ENCODE data around the gene TNP1. TPM values are rescaled to one million over a fixed set of nuclear protein-coding genes. Genes with fewer than 3 reads are reported as not detected.

Gene TNP1
- total RNA-seq, 1 donor from 2014 or later = not detected

GRCh38 chr2:216855079-216855478 is 4.8 kb downstream of the TNP1 start:
- intact Hi-C loops (cut with micrococcal nuclease) = loop anchor here (5.0 to 10.0 kb wide), 3 partner anchors 78 to 310 kb away; no protein-coding TSS in a partner anchor
- Mint-ChIP-seq H3K4me1 (ENCODE audit: low read depth) (peaks cover 52% of the 10 kb centered on the region), H3K27ac (no peak overlapping the region)

GRCh38 chr2:216851486-216852090 is 8.3 kb downstream of the TNP1 start:
- peaks cover 5% of the 10 kb centered on the region for H3K36me3 Mint-ChIP-seq (ENCODE audit: low read depth)
- intact Hi-C loops (cut with micrococcal nuclease) = loop anchor here (10.0 kb wide), 1 partner anchor 313 kb away; no protein-coding TSS in a partner anchor
- no peaks in the 10 kb centered on the region for H3K9me3 Mint-ChIP-seq
- peaks cover 8% of the 10 kb centered on the region for H3K27me3 Mint-ChIP-seq (ENCODE audit: insufficient read depth)
- no peak for DNase-seq (ENCODE audit: low spot score)
- no peak overlapping the region for H3K4me3 Mint-ChIP-seq
- no peak overlapping the region for H3K27ac Mint-ChIP-seq
- H3K4me1 Mint-ChIP-seq (ENCODE audit: low read depth) = peaks cover 30% of the 10 kb centered on the region

More at GRCh38 chr2:216855079-216855478, 4.8 kb downstream of the TNP1 start:
- H3K4me3 Mint-ChIP-seq = no peak overlapping the region
- no peaks in the 10 kb centered on the region for H3K27me3 Mint-ChIP-seq (ENCODE audit: insufficient read depth)
- no peak for DNase-seq (ENCODE audit: low spot score)
- H3K36me3 Mint-ChIP-seq (ENCODE audit: low read depth) = peaks cover 5% of the 10 kb centered on the region
- H3K9me3 Mint-ChIP-seq = no peaks in the 10 kb centered on the region

- Mint-ChIP-seq H3K27ac (no peak overlapping the region), H3K27me3 (ENCODE audit: insufficient read depth) (peaks cover 8% of the 10 kb centered on the region), H3K4me3 (no peak overlapping the region), H3K9me3 (no peaks in the 10 kb centered on the region), H3K4me1 (ENCODE audit: low read depth) (peaks cover 22% of the 10 kb centered on the region), H3K36me3 (ENCODE audit: low read depth) (peaks cover 5% of the 10 kb centered on the region)
- intact Hi-C loops (cut with micrococcal nuclease) = loop anchor here (1.0 to 10.0 kb wide), 4 partner anchors 8 to 373 kb away; no protein-coding TSS in a partner anchor
- DNase-seq (ENCODE audit: low spot score) = no peak
Observed at GRCh38 chr2:216850665-216851322, 9.1 kb downstream of the TNP1 start.

- H3K4me3 Mint-ChIP-seq = peak overlapping the region; percentile 57
- DNase-seq (ENCODE audit: low spot score) = peak; percentile 6
- H3K4me1 Mint-ChIP-seq (ENCODE audit: low read depth) = peaks cover 21% of the 10 kb centered on the region
- no peaks in the 10 kb centered on the region for H3K9me3 Mint-ChIP-seq
- intact Hi-C loops (cut with micrococcal nuclease) = loop anchor here (1.0 to 10.0 kb wide), 4 partner anchors 8 to 373 kb away; no protein-coding TSS in a partner anchor
- peaks cover 8% of the 10 kb centered on the region for H3K27me3 Mint-ChIP-seq (ENCODE audit: insufficient read depth)
- H3K36me3 Mint-ChIP-seq (ENCODE audit: low read depth) = peaks cover 5% of the 10 kb centered on the region
- H3K27ac Mint-ChIP-seq = peak overlapping the region; percentile 68
Observed at GRCh38 chr2:216849987-216850386, 9.9 kb downstream of the TNP1 start.

- no peak for DNase-seq (ENCODE audit: low spot score)
- Mint-ChIP-seq H3K27me3 (ENCODE audit: insufficient read depth) (peaks cover 11% of the 10 kb centered on the region), H3K4me1 (ENCODE audit: low read depth) (peaks cover 12% of the 10 kb centered on the region), H3K27ac (no peak overlapping the region), H3K9me3 (no peaks in the 10 kb centered on the region), H3K4me3 (no peak overlapping the region), H3K36me3 (ENCODE audit: low read depth) (no peaks in the 10 kb centered on the region)
- intact Hi-C loops (cut with micrococcal nuclease) = no loop called here
Observed at GRCh38 chr2:216845426-216845825, 14.4 kb downstream of the TNP1 start.

- H3K4me1 Mint-ChIP-seq (ENCODE audit: low read depth) = no peaks in the 10 kb centered on the region
- H3K4me3 Mint-ChIP-seq = no peak overlapping the region
- intact Hi-C loops (cut with micrococcal nuclease) = no loop called here
- H3K27me3 Mint-ChIP-seq (ENCODE audit: insufficient read depth) = peaks cover 10% of the 10 kb centered on the region
- no peaks in the 10 kb centered on the region for H3K36me3 Mint-ChIP-seq (ENCODE audit: low read depth)
- no peak for DNase-seq (ENCODE audit: low spot score)
- no peak overlapping the region for H3K27ac Mint-ChIP-seq
- no peaks in the 10 kb centered on the region for H3K9me3 Mint-ChIP-seq
Observed at GRCh38 chr2:216842636-216843035, 17.2 kb downstream of the TNP1 start.

- Mint-ChIP-seq H3K27ac (no peak overlapping the region), H3K27me3 (ENCODE audit: insufficient read depth) (peaks cover 10% of the 10 kb centered on the region), H3K36me3 (ENCODE audit: low read depth) (no peaks in the 10 kb centered on the region), H3K9me3 (no peaks in the 10 kb centered on the region), H3K4me1 (ENCODE audit: low read depth) (no peaks in the 10 kb centered on the region), H3K4me3 (no peak overlapping the region)
- DNase-seq (ENCODE audit: low spot score) = no peak
- intact Hi-C loops (cut with micrococcal nuclease) = no loop called here
Observed at GRCh38 chr2:216839688-216840087, 20.2 kb downstream of the TNP1 start.

- H3K4me1 Mint-ChIP-seq (ENCODE audit: low read depth) = no peaks in the 10 kb centered on the region
- intact Hi-C loops (cut with micrococcal nuclease) = no loop called here
- H3K9me3 Mint-ChIP-seq = no peaks in the 10 kb centered on the region
- no peaks in the 10 kb centered on the region for H3K36me3 Mint-ChIP-seq (ENCODE audit: low read depth)
- H3K27me3 Mint-ChIP-seq (ENCODE audit: insufficient read depth) = peaks cover 10% of the 10 kb centered on the region
- no peak overlapping the region for H3K4me3 Mint-ChIP-seq
- H3K27ac Mint-ChIP-seq = no peak overlapping the region
- no peak for DNase-seq (ENCODE audit: low spot score)
Observed at GRCh38 chr2:216838151-216838550, 21.7 kb downstream of the TNP1 start.

- DNase-seq (ENCODE audit: low spot score) = no peak
- Mint-ChIP-seq H3K27me3 (ENCODE audit: insufficient read depth) (peaks cover 10% of the 10 kb centered on the region), H3K36me3 (ENCODE audit: low read depth) (no peaks in the 10 kb centered on the region), H3K9me3 (no peaks in the 10 kb centered on the region), H3K27ac (no peak overlapping the region), H3K4me1 (ENCODE audit: low read depth) (no peaks in the 10 kb centered on the region), H3K4me3 (no peak overlapping the region)
- intact Hi-C loops (cut with micrococcal nuclease) = no loop called here
Observed at GRCh38 chr2:216837740-216838139, 22.1 kb downstream of the TNP1 start.

GRCh38 chr2:216833061-216833460 is 26.8 kb downstream of the TNP1 start:
- Mint-ChIP-seq H3K4me3 (no peak overlapping the region), H3K36me3 (ENCODE audit: low read depth) (no peaks in the 10 kb centered on the region), H3K27me3 (ENCODE audit: insufficient read depth) (peaks cover 18% of the 10 kb centered on the region)

GRCh38 chr2:216830346-216830745 is 29.5 kb downstream of the TNP1 start:
- no peak overlapping the region for H3K27ac Mint-ChIP-seq
- no peak overlapping the region for H3K4me3 Mint-ChIP-seq
- H3K9me3 Mint-ChIP-seq = no peaks in the 10 kb centered on the region
- intact Hi-C loops (cut with micrococcal nuclease) = no loop called here
- no peaks in the 10 kb centered on the region for H3K4me1 Mint-ChIP-seq (ENCODE audit: low read depth)
- peaks cover 17% of the 10 kb centered on the region for H3K27me3 Mint-ChIP-seq (ENCODE audit: insufficient read depth)
- no peak for DNase-seq (ENCODE audit: low spot score)
- no peaks in the 10 kb centered on the region for H3K36me3 Mint-ChIP-seq (ENCODE audit: low read depth)

More at GRCh38 chr2:216833061-216833460, 26.8 kb downstream of the TNP1 start:
- intact Hi-C loops (cut with micrococcal nuclease) = no loop called here
- no peaks in the 10 kb centered on the region for H3K4me1 Mint-ChIP-seq (ENCODE audit: low read depth)
- H3K9me3 Mint-ChIP-seq = no peaks in the 10 kb centered on the region
- no peak for DNase-seq (ENCODE audit: low spot score)
- H3K27ac Mint-ChIP-seq = no peak overlapping the region

GRCh38 chr2:216829533-216829932 is 30.3 kb downstream of the TNP1 start:
- Mint-ChIP-seq H3K4me1 (ENCODE audit: low read depth) (no peaks in the 10 kb centered on the region), H3K9me3 (no peaks in the 10 kb centered on the region), H3K36me3 (ENCODE audit: low read depth) (no peaks in the 10 kb centered on the region), H3K27ac (no peak overlapping the region), H3K4me3 (no peak overlapping the region), H3K27me3 (ENCODE audit: insufficient read depth) (peaks cover 17% of the 10 kb centered on the region)
- DNase-seq (ENCODE audit: low spot score) = no peak
- intact Hi-C loops (cut with micrococcal nuclease) = no loop called here

GRCh38 chr2:216827073-216827720 is 32.7 kb downstream of the TNP1 start:
- Mint-ChIP-seq H3K27ac (no peak overlapping the region), H3K4me3 (no peak overlapping the region), H3K27me3 (ENCODE audit: insufficient read depth) (peaks cover 13% of the 10 kb centered on the region), H3K36me3 (ENCODE audit: low read depth) (no peaks in the 10 kb centered on the region), H3K4me1 (ENCODE audit: low read depth) (no peaks in the 10 kb centered on the region), H3K9me3 (no peaks in the 10 kb centered on the region)
- intact Hi-C loops (cut with micrococcal nuclease) = no loop called here
- no peak for DNase-seq (ENCODE audit: low spot score)

All from activated T-helper 1 cell treated with anti-CD3 and anti-CD28 coated beads, Interleukin-12 subunit alpha, Interleukin-12 subunit beta, Interleukin-2, Interleukin-4 antibody, amounts not matched to agents 30 ng/mL and 10 ng/mL and 1 ng/mL, durations not matched to agents 14 hours and 24 hours and 36 hours (primary cell).